WTC11 (cell line): ENCODE measurements around the gene UCHL5. TPM values are rescaled to one million over a fixed set of nuclear protein-coding genes. Genes with fewer than 3 reads are reported as not detected.
A peak's percentile ranks its signal among the peaks of the same experiment; 100 is the strongest.

Experiments
- ATAC-seq: fragments of 200-7000 bp; cut with Tn5 transposase; 2 replicates; pipeline ENCODE4 v1.10.0; 2021; ENCODE audit warnings: mild to moderate bottlenecking, moderate library complexity
- CTCF ChIA-PET: fragments of 300-600 bp; sonication (Branson Sonifier 250); formaldehyde crosslinking; loops from one replicate; lab custom pipeline; 2021; ENCODE audit warnings: antibody characterized with exemption; lab: Charles Lee
- POLR2A ChIA-PET: fragments of 350-600 bp; sonication (Branson Sonifier 250); formaldehyde crosslinking; loops from one replicate; lab custom pipeline; 2021; ENCODE audit warnings: antibody characterized with exemption; lab: Charles Lee
- DNase-seq: peaks from one replicate; pipeline ENCODE4 v3.0.0; 2021; ENCODE audit warnings: low spot score
- H3K27ac Mint-ChIP-seq: 2 replicates; pipeline ENCODE4 v1.8.0; 2021; ENCODE audit warnings: mixed read lengths
- H3K27me3 Mint-ChIP-seq: 2 replicates; pipeline ENCODE4 v1.8.0; 2021; ENCODE audit warnings: low read depth, mild to moderate bottlenecking, moderate library complexity, mixed read lengths
- H3K36me3 Mint-ChIP-seq: 2 replicates; pipeline ENCODE4 v1.8.0; 2021; ENCODE audit warnings: mixed read lengths
- H3K4me1 Mint-ChIP-seq: 2 replicates; pipeline ENCODE4 v1.8.0; 2022; ENCODE audit warnings: mixed read lengths
- H3K4me3 Mint-ChIP-seq: 2 replicates; pipeline ENCODE4 v1.8.0; 2021; ENCODE audit warnings: mild to moderate bottlenecking, moderate library complexity, mixed read lengths
- H3K9me3 Mint-ChIP-seq: 2 replicates; pipeline ENCODE4 v1.8.0; 2021; ENCODE audit warnings: mixed read lengths
- ATF1 ChIP-seq: sonication (generic); formaldehyde crosslinking; IDR thresholded peaks from 2 replicates; pipeline ENCODE4 v1.8.1; 2023; ENCODE audit warnings: mild to moderate bottlenecking, moderate library complexity, missing genetic modification reagents
- CBFB ChIP-seq: sonication (generic); formaldehyde crosslinking; IDR thresholded peaks from 2 replicates; pipeline ENCODE4 v1.8.1; 2022; ENCODE audit warnings: mild to moderate bottlenecking, low read depth, missing genetic modification reagents
- CDX4 ChIP-seq: fragments of 250-450 bp; sonication (Bioruptor Pico); IDR thresholded peaks from 2 replicates; pipeline ENCODE4 v1.9.0; 2021; ENCODE audit warnings: moderate library complexity, mild to moderate bottlenecking, inconsistent platforms, borderline replicate concordance
- E2F1 ChIP-seq: sonication (generic); formaldehyde crosslinking; IDR thresholded peaks from 2 replicates; pipeline ENCODE4 v1.8.0; 2022; ENCODE audit warnings: mild to moderate bottlenecking, missing genetic modification reagents
- E2F5 ChIP-seq: sonication (generic); formaldehyde crosslinking; IDR thresholded peaks from 2 replicates; pipeline ENCODE4 v1.8.1; 2022; ENCODE audit warnings: mild to moderate bottlenecking, moderate library complexity, missing genetic modification reagents
- FOXK1 ChIP-seq: sonication (generic); formaldehyde crosslinking; IDR thresholded peaks from 2 replicates; pipeline ENCODE4 v1.8.0; 2022; ENCODE audit warnings: mild to moderate bottlenecking, moderate library complexity, missing genetic modification reagents
- FOXP1 ChIP-seq: sonication (generic); formaldehyde crosslinking; IDR thresholded peaks from 2 replicates; pipeline ENCODE4 v1.8.0; 2022; ENCODE audit warnings: missing genetic modification reagents, mild to moderate bottlenecking, moderate library complexity, borderline replicate concordance
- HMGXB4 ChIP-seq: sonication (generic); formaldehyde crosslinking; IDR thresholded peaks from 2 replicates; pipeline ENCODE4 v1.8.1; 2023; ENCODE audit warnings: mild to moderate bottlenecking, moderate library complexity, missing genetic modification reagents
- IRF2 ChIP-seq: sonication (generic); formaldehyde crosslinking; IDR thresholded peaks from 2 replicates; pipeline ENCODE4 v1.8.0; 2022; ENCODE audit warnings: low read depth, missing genetic modification reagents, borderline replicate concordance
- MLX ChIP-seq: sonication (generic); formaldehyde crosslinking; IDR thresholded peaks from 2 replicates; pipeline ENCODE4 v1.8.1; 2023; ENCODE audit warnings: mild to moderate bottlenecking, missing genetic modification reagents, moderate library complexity
- MXD4 ChIP-seq: fragments of 250-450 bp; sonication (Bioruptor Pico); IDR thresholded peaks from 2 replicates; pipeline ENCODE4 v1.8.0; 2021; ENCODE audit warnings: mild to moderate bottlenecking, moderate library complexity, borderline replicate concordance
- NFYB ChIP-seq: sonication (generic); formaldehyde crosslinking; conservative IDR thresholded peaks from 2 replicates; pipeline ENCODE4 v1.8.0; 2022; ENCODE audit warnings: low read depth, missing genetic modification reagents
- NR3C1 ChIP-seq: sonication (generic); formaldehyde crosslinking; conservative IDR thresholded peaks from 2 replicates; pipeline ENCODE4 v1.8.1; 2023; ENCODE audit warnings: low read depth, mild to moderate bottlenecking, missing genetic modification reagents
- OVOL2 ChIP-seq: fragments of 250-450 bp; sonication (Bioruptor Pico); IDR thresholded peaks from 2 replicates; pipeline ENCODE4 v1.9.0; 2021; ENCODE audit warnings: mild to moderate bottlenecking, borderline replicate concordance
- RORB ChIP-seq: fragments of 250-450 bp; sonication (Bioruptor Pico); IDR thresholded peaks from 2 replicates; pipeline ENCODE4 v1.9.0; 2021; ENCODE audit warnings: mild to moderate bottlenecking
- STAT6 ChIP-seq: sonication (generic); formaldehyde crosslinking; conservative IDR thresholded peaks from 2 replicates; pipeline ENCODE4 v1.8.1; 2023; ENCODE audit warnings: mild to moderate bottlenecking, low read depth, missing genetic modification reagents, moderate library complexity
- TEAD1 ChIP-seq: sonication (generic); formaldehyde crosslinking; IDR thresholded peaks from 2 replicates; pipeline ENCODE4 v1.8.0; 2022; ENCODE audit warnings: mild to moderate bottlenecking, missing genetic modification reagents
- TEAD4 ChIP-seq: sonication (generic); formaldehyde crosslinking; IDR thresholded peaks from 2 replicates; pipeline ENCODE4 v1.8.0; 2022; ENCODE audit warnings: mild to moderate bottlenecking, missing genetic modification reagents
- ZNF121 ChIP-seq: sonication (generic); formaldehyde crosslinking; IDR thresholded peaks from 2 replicates; pipeline ENCODE4 v1.8.0; 2023; ENCODE audit warnings: missing genetic modification reagents
- ZNF219 ChIP-seq: sonication (generic); formaldehyde crosslinking; IDR thresholded peaks from 2 replicates; pipeline ENCODE4 v1.8.0; 2023; ENCODE audit warnings: missing genetic modification reagents, mild to moderate bottlenecking, borderline replicate concordance
- ZNF232 ChIP-seq: sonication (generic); formaldehyde crosslinking; IDR thresholded peaks from 2 replicates; pipeline ENCODE4 v1.8.0; 2022; ENCODE audit warnings: mild to moderate bottlenecking, missing genetic modification reagents
- ZNF416 ChIP-seq: fragments of 250-450 bp; sonication (Bioruptor Pico); IDR thresholded peaks from 2 replicates; pipeline ENCODE4 v1.9.0; 2021; ENCODE audit warnings: mild to moderate bottlenecking, inconsistent platforms
- ZNF425 ChIP-seq: fragments of 250-450 bp; sonication (Bioruptor Pico); conservative IDR thresholded peaks from 2 replicates; pipeline ENCODE4 v1.9.0; 2021; ENCODE audit warnings: mild to moderate bottlenecking
- ZNF512 ChIP-seq: sonication (generic); formaldehyde crosslinking; IDR thresholded peaks from 2 replicates; pipeline ENCODE4 v1.8.1; 2022; ENCODE audit warnings: missing genetic modification reagents, borderline replicate concordance
- ZNF671 ChIP-seq: fragments of 250-450 bp; sonication (Bioruptor Pico); IDR thresholded peaks from 2 replicates; pipeline ENCODE4 v1.8.0; 2021; ENCODE audit warnings: mild to moderate bottlenecking
- total RNA-seq: library from RNA; stranded (reverse); gene quantifications from 3 replicates; pipeline ENCODE4 v1.2.3, GENCODE V29; 2021

UCHL5 gene
- total RNA-seq, 1 experiment from 2014 or later, result 41.5 TPM

GRCh38 chr1:193068013-193068412, 8.9 kb upstream of the UCHL5 start:
- Mint-ChIP-seq H3K27ac (peak overlapping the region; percentile 58; the same call in 1 of the 2 replicates), H3K9me3 (no peaks in the 10 kb centered on the region), H3K4me1 (peaks cover 22% of the 10 kb centered on the region), H3K4me3 (no peak overlapping the region), H3K36me3 (peaks cover 4% of the 10 kb centered on the region; the same call in 1 of the 2 replicates), H3K27me3 (no peaks in the 10 kb centered on the region)
- POLR2A ChIA-PET, result no interaction called here
- no peak for ATAC-seq
- no peak for TF ChIP-seq E2F1 (CRISPR knock-in tag)
- no peak for TF ChIP-seq CBFB (CRISPR knock-in tag)
- TF ChIP-seq ZNF416 (CRISPR knock-in tag), result no peak
- TF ChIP-seq ZNF512 (CRISPR knock-in tag), result no peak
- no peak for TF ChIP-seq NR3C1 (CRISPR knock-in tag)
- no peak for TF ChIP-seq ZNF671 (CRISPR knock-in tag)
- TF ChIP-seq ZNF232 (CRISPR knock-in tag), result no peak
- no peak for TF ChIP-seq STAT6 (CRISPR knock-in tag)
- TF ChIP-seq ATF1 (CRISPR knock-in tag), result no peak
- no peak for TF ChIP-seq RORB (CRISPR knock-in tag)
- TF ChIP-seq MLX, result no peak
- no peak for TF ChIP-seq TEAD4 (CRISPR knock-in tag)
- no peak for TF ChIP-seq MXD4 (CRISPR knock-in tag)
- TF ChIP-seq FOXK1 (CRISPR knock-in tag), result no peak
- no peak for TF ChIP-seq OVOL2 (CRISPR knock-in tag)
- no peak for TF ChIP-seq FOXP1
- no peak for TF ChIP-seq ZNF425 (CRISPR knock-in tag)
- CTCF ChIA-PET, result no interaction called here
- no peak for DNase-seq

GRCh38 chr1:193066606-193067005, 7.4 kb upstream of the UCHL5 start:
- DNase-seq (no peak), ATAC-seq (no peak)
- peaks cover 22% of the 10 kb centered on the region for H3K4me1 Mint-ChIP-seq
- H3K36me3 Mint-ChIP-seq, result peaks cover 5% of the 10 kb centered on the region; the same call in 1 of the 2 replicates
- no peaks in the 10 kb centered on the region for H3K27me3 Mint-ChIP-seq
- ChIA-PET CTCF (no interaction called here), POLR2A (interaction anchor here (0.5 kb wide), 1 partner anchor 13 kb away, joined by 7 read pairs; no protein-coding TSS in a partner anchor)
- 0 out of 2 replicates have a peak, but pooled peaks cover 3% of the 10 kb centered on the region for H3K9me3 Mint-ChIP-seq
- TF ChIP-seq ZNF416 (CRISPR knock-in tag) (no peak), TEAD1 (CRISPR knock-in tag) (no peak), ZNF121 (no peak), CDX4 (no peak), IRF2 (CRISPR knock-in tag) (no peak), HMGXB4 (CRISPR knock-in tag) (no peak), TEAD4 (CRISPR knock-in tag) (no peak), ZNF671 (CRISPR knock-in tag) (no peak), NFYB (CRISPR knock-in tag) (no peak), E2F5 (no peak), ZNF219 (CRISPR knock-in tag) (no peak)
- peak overlapping the region; percentile 22; the same call in 1 of the 2 replicates for H3K27ac Mint-ChIP-seq
- no peak overlapping the region for H3K4me3 Mint-ChIP-seq
